PFSK-1 (cell line): ENCODE measurements around the gene C1orf21.

Experiments
- FOXP2 ChIP-seq: optimal IDR thresholded peaks from 2 replicates; pipeline ENCODE3; 2011; ENCODE audit warnings: borderline replicate concordance, control low read depth, inconsistent platforms; ENCODE audit not compliant: insufficient read depth; ENCODE audit errors: extremely low read length, extremely low read depth
- POLR2AphosphoS5 ChIP-seq: IDR thresholded peaks from 2 replicates; pipeline ENCODE4 v1.6.1; 2012; ENCODE audit warnings: low read depth, mild to moderate bottlenecking, control low read depth, low read length, moderate library complexity
- SIN3A ChIP-seq: IDR thresholded peaks from 2 replicates; pipeline ENCODE4 v1.6.1; 2012; ENCODE audit warnings: mild to moderate bottlenecking, low read length, moderate library complexity, borderline replicate concordance; ENCODE audit not compliant: insufficient read depth
- TAF1 ChIP-seq: IDR thresholded peaks from 2 replicates; pipeline ENCODE4 v1.6.1; 2012; ENCODE audit warnings: low read length, control low read depth, borderline replicate concordance; ENCODE audit not compliant: insufficient read depth
- TF ChIP-seq, protein P1 (sequence below), 2 experiments: IDR thresholded peaks; 2 replicates each; pipeline versions ENCODE4 v1.6.1 to v1.8.0; 2011 to 2012; ENCODE audit warnings: low read depth in 2 of 2, low read length in 2 of 2, control low read depth in 1 of 2, inconsistent platforms in 1 of 2, mild to moderate bottlenecking in 1 of 2, moderate library complexity in 1 of 2; ENCODE audit not compliant: insufficient read depth in 1 of 2

C1orf21 gene

DNA sequence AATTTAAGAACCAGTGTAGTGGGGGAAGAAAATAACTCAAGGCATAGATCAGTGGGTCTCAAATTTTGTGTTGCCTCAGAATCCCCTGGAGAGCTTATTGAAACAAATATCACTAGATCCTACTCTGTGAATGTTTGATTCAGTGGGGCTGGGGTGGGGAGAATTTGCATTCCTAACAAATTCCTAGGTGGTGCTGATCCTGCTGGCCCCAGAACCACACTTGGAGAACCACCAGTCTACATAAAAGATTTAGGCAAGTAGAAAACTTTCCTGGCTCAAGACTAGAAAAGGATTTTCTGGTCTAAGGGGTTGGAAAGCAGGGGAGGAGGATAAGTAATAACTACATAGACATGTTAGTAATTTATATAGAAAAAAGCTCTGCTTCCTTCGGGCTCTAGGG, 34.1 kb upstream of the C1orf21 start:
- TF ChIP-seq TAF1 (no peak), FOXP2 (no peak), POLR2AphosphoS5 (no peak), SIN3A (no peak)
- TF ChIP-seq, protein P1, sequence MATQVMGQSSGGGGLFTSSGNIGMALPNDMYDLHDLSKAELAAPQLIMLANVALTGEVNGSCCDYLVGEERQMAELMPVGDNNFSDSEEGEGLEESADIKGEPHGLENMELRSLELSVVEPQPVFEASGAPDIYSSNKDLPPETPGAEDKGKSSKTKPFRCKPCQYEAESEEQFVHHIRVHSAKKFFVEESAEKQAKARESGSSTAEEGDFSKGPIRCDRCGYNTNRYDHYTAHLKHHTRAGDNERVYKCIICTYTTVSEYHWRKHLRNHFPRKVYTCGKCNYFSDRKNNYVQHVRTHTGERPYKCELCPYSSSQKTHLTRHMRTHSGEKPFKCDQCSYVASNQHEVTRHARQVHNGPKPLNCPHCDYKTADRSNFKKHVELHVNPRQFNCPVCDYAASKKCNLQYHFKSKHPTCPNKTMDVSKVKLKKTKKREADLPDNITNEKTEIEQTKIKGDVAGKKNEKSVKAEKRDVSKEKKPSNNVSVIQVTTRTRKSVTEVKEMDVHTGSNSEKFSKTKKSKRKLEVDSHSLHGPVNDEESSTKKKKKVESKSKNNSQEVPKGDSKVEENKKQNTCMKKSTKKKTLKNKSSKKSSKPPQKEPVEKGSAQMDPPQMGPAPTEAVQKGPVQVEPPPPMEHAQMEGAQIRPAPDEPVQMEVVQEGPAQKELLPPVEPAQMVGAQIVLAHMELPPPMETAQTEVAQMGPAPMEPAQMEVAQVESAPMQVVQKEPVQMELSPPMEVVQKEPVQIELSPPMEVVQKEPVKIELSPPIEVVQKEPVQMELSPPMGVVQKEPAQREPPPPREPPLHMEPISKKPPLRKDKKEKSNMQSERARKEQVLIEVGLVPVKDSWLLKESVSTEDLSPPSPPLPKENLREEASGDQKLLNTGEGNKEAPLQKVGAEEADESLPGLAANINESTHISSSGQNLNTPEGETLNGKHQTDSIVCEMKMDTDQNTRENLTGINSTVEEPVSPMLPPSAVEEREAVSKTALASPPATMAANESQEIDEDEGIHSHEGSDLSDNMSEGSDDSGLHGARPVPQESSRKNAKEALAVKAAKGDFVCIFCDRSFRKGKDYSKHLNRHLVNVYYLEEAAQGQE (IDR thresholded peaks at IDR 0.05; ENCODE audit: insufficient read depth in 1 of 2, low read depth in 2 of 2, low read length in 2 of 2), result no peak

DNA sequence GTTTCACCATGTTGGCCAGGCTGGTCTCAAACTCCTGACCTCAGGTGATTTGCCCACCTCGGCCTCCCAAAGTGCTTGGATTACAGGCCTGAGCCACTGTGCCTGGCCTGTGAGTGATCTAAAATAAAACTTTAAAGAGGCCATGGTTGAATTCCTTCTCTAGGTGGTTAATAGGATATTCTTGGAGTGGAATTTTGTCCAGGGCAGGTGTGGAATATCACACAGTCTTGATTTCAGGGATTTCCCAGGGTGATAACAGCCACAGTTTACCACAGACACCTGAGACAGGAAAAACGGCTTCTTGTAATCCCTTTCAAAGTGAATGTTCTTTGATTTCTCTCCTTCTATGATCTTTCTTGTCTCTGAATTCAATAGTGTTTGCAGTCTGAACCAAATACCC, 32.1 kb upstream of the C1orf21 start:
- no peak for TF ChIP-seq POLR2AphosphoS5
- no peak for TF ChIP-seq TAF1
- no peak for TF ChIP-seq FOXP2
- TF ChIP-seq SIN3A, result no peak

DNA sequence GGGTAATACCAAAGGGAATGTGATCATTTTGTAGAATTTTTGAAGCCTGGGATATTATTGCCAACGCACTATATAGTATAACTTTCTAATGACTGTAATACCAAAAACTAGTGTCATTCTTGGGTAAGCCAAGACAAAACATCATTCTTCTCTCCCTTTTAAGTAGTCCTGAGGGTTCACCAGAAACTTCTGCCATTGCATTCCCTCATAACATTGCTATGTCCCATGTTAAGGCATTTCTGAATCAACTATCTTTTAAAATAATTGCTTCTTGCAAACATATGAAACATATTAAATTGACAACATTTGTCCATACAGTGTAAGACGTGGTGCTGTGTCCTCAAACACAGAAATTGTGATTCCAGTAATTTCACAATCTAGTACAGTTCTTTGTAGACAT, 29.9 kb upstream of the C1orf21 start:
- no peak for TF ChIP-seq SIN3A
- TF ChIP-seq POLR2AphosphoS5, result no peak
- TF ChIP-seq, protein P1 (IDR thresholded peaks at IDR 0.05; ENCODE audit: insufficient read depth in 1 of 2, low read depth in 2 of 2, low read length in 2 of 2), result no peak
- TF ChIP-seq FOXP2, result no peak
- TF ChIP-seq TAF1, result no peak

DNA sequence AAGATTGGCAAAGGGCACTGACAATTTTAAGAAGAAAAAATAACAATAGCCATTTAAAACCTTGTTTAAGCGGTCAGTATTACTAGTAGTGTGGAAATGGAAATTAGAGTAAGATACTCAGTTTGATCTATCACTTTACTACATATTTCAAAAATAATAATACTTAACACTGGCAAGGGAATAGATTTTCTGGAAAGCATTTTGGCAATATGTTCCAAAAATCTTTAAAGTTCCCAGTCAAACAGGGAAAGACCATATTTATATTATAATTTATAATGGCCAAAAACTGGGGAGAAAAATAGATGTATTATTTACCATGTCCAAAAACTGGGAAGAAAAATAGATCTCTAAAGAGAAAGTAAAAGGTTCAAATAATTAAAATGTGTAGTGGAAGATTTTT, 28.6 kb upstream of the C1orf21 start:
- TF ChIP-seq, protein P1 (IDR thresholded peaks at IDR 0.05; ENCODE audit: insufficient read depth in 1 of 2, low read depth in 2 of 2, low read length in 2 of 2), result no peak
- TF ChIP-seq SIN3A, result no peak
- no peak for TF ChIP-seq FOXP2
- no peak for TF ChIP-seq POLR2AphosphoS5
- TF ChIP-seq TAF1, result no peak

DNA sequence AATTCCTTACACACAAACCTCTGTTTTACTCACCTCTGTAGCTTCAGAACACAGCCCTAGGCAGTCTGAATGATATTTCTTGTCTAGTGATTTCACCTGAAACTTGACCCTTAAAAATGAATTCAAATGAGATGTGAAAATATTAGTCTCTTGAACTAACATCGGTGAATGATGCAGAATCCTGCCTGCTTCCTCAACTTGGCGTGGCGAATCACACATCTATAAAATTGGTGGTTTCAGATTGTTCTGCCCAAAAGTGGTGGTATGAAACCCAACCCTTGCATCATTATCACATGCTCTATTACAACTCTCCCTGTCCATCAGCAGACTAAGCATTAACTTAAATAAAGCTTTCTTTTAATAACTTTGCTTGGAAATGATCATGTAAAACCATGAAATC, 26.9 kb upstream of the C1orf21 start:
- TF ChIP-seq TAF1 (no peak), FOXP2 (no peak), SIN3A (no peak), POLR2AphosphoS5 (no peak)
- TF ChIP-seq, protein P1 (IDR thresholded peaks at IDR 0.05; ENCODE audit: insufficient read depth in 1 of 2, low read depth in 2 of 2, low read length in 2 of 2), result no peak
